Measurements from ENCODE around the gene LRRC8C.

Gene LRRC8C

GRCh38 chr1:89739844-89740216 lies 106.9 kb downstream of the LRRC8C start:
- Histone ChIP-seq H3K79me2 (ENCODE audit: control insufficient read depth, insufficient read depth, low read length) (no peaks in the 10 kb centered on the region), H3K4me1 (ENCODE audit: control insufficient read depth, low read depth, low read length) (no peaks in the 10 kb centered on the region), H3K4me3 (ENCODE audit: low read length) (no peak overlapping the region), H4K8ac (ENCODE audit: low read depth, low read length) (no peak overlapping the region), H2BK5ac (ENCODE audit: low read length) (no peak overlapping the region), H3K27me3 (ENCODE audit: insufficient read depth, low read length, poor library complexity) (no peaks in the 10 kb centered on the region), H3K56ac (ENCODE audit: low read length) (no peak overlapping the region), H3K79me1 (ENCODE audit: low read length) (no peaks in the 10 kb centered on the region), H3K4ac (ENCODE audit: low read depth, low read length) (no peak overlapping the region), H3K18ac (ENCODE audit: low read length) (no peak overlapping the region), H4K5ac (ENCODE audit: low read length) (no peak overlapping the region), H3K27ac (ENCODE audit: low read depth, low read length) (no peak overlapping the region), H2BK15ac (replicated peaks; ENCODE audit: low read depth) (no peak overlapping the region), H2AK5ac (ENCODE audit: low read length) (no peak overlapping the region), H3K9ac (ENCODE audit: low read length) (no peak overlapping the region), H3K23ac (ENCODE audit: low read length) (peak overlapping the region; percentile 18), H2BK120ac (ENCODE audit: low read depth, low read length) (no peak overlapping the region), H3K4me2 (ENCODE audit: low read length) (no peak overlapping the region), H3K36me3 (ENCODE audit: control insufficient read depth, insufficient read depth, low read length) (no peaks in the 10 kb centered on the region)
- WGBS (ENCODE audit: extremely low coverage, insufficient coverage, low lambda C conversion rate) = no CpG with 5 or more reads among the region's 1 CpG
- no peak for DNase-seq

DNA sequence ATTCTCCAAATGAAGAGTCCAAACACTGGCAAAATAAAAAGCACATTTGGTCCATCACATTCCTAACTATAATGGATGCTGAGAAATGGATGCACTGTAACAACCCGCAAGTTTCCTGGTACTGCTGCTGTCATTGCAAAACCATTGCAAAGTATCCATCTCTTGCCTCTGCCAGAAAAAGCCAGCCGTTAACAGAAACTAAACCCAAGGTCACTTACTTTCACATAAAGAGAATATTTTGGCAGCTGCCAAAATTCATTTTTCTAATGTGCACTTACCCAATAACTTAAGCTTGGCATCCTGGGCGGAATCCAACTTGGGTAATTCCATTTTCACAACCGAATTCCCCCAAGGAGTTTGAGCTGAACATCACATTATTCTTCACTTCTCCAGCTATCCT lies 110.9 kb downstream of the LRRC8C start:
- H3K4me1 ChIP-seq (ENCODE audit: control insufficient read depth, low read depth, low read length) = no peaks in the 10 kb centered on the region
- H2AK5ac ChIP-seq (ENCODE audit: low read length) = no peak overlapping the region
- no peak overlapping the region for H2BK5ac ChIP-seq (ENCODE audit: low read length)
- no peak overlapping the region for H3K4ac ChIP-seq (ENCODE audit: low read depth, low read length)
- H2BK120ac ChIP-seq (ENCODE audit: low read depth, low read length) = no peak overlapping the region
- no peak overlapping the region for H3K27ac ChIP-seq (ENCODE audit: low read depth, low read length)
- no peak for DNase-seq
- H3K4me3 ChIP-seq (ENCODE audit: low read length) = no peak overlapping the region
- H3K23ac ChIP-seq (ENCODE audit: low read length) = no peak overlapping the region
- no peak overlapping the region for H3K4me2 ChIP-seq (ENCODE audit: low read length)
- no peak overlapping the region for H3K56ac ChIP-seq (ENCODE audit: low read length)
- no peaks in the 10 kb centered on the region for H3K79me2 ChIP-seq (ENCODE audit: control insufficient read depth, insufficient read depth, low read length)
- no CpG with 5 or more reads among the region's 4 CpGs for WGBS (ENCODE audit: extremely low coverage, insufficient coverage, low lambda C conversion rate)
- no peaks in the 10 kb centered on the region for H3K79me1 ChIP-seq (ENCODE audit: low read length)
- H4K5ac ChIP-seq (ENCODE audit: low read length) = no peak overlapping the region
- H4K8ac ChIP-seq (ENCODE audit: low read depth, low read length) = no peak overlapping the region
- no peak overlapping the region for H3K9ac ChIP-seq (ENCODE audit: low read length)
- no peak overlapping the region for H2BK15ac ChIP-seq (replicated peaks; ENCODE audit: low read depth)
- H3K18ac ChIP-seq (ENCODE audit: low read length) = no peak overlapping the region
- no peaks in the 10 kb centered on the region for H3K27me3 ChIP-seq (ENCODE audit: insufficient read depth, low read length, poor library complexity)
- H3K36me3 ChIP-seq (ENCODE audit: control insufficient read depth, insufficient read depth, low read length) = no peaks in the 10 kb centered on the region

- no peak for DNase-seq
- no CpG with 5 or more reads among the region's 4 CpGs for WGBS (ENCODE audit: extremely low coverage, insufficient coverage, low lambda C conversion rate)
Measured at GRCh38 chr1:89746424-89747149, 113.7 kb downstream of the LRRC8C start.

GRCh38 chr1:89753761-89754160 lies 120.8 kb downstream of the LRRC8C start:
- Histone ChIP-seq H2BK15ac (replicated peaks; ENCODE audit: low read depth) (no peak overlapping the region), H3K36me3 (ENCODE audit: control insufficient read depth, insufficient read depth, low read length) (no peaks in the 10 kb centered on the region), H2BK5ac (ENCODE audit: low read length) (no peak overlapping the region), H3K79me1 (ENCODE audit: low read length) (no peaks in the 10 kb centered on the region), H2AK5ac (ENCODE audit: low read length) (no peak overlapping the region), H3K79me2 (ENCODE audit: control insufficient read depth, insufficient read depth, low read length) (no peaks in the 10 kb centered on the region), H3K4me1 (ENCODE audit: control insufficient read depth, low read depth, low read length) (peaks cover 5% of the 10 kb centered on the region), H3K4me2 (ENCODE audit: low read length) (no peak overlapping the region), H3K4me3 (ENCODE audit: low read length) (no peak overlapping the region), H3K27me3 (ENCODE audit: insufficient read depth, low read length, poor library complexity) (no peaks in the 10 kb centered on the region), H2BK120ac (ENCODE audit: low read depth, low read length) (no peak overlapping the region), H3K56ac (ENCODE audit: low read length) (no peak overlapping the region), H3K18ac (ENCODE audit: low read length) (no peak overlapping the region), H4K8ac (ENCODE audit: low read depth, low read length) (no peak overlapping the region), H3K4ac (ENCODE audit: low read depth, low read length) (no peak overlapping the region), H4K5ac (ENCODE audit: low read length) (no peak overlapping the region), H3K27ac (ENCODE audit: low read depth, low read length) (no peak overlapping the region), H3K23ac (ENCODE audit: low read length) (no peak overlapping the region), H3K9ac (ENCODE audit: low read length) (no peak overlapping the region)
- no peak for DNase-seq

More at GRCh38 chr1:89746424-89747149, 113.7 kb downstream of the LRRC8C start:
- Histone ChIP-seq H3K9ac (ENCODE audit: low read length) (no peak overlapping the region), H3K79me1 (ENCODE audit: low read length) (no peaks in the 10 kb centered on the region), H2BK15ac (replicated peaks; ENCODE audit: low read depth) (no peak overlapping the region), H3K27me3 (ENCODE audit: insufficient read depth, low read length, poor library complexity) (no peaks in the 10 kb centered on the region), H3K18ac (ENCODE audit: low read length) (no peak overlapping the region), H3K56ac (ENCODE audit: low read length) (no peak overlapping the region), H3K4me1 (ENCODE audit: control insufficient read depth, low read depth, low read length) (no peaks in the 10 kb centered on the region), H3K4me2 (ENCODE audit: low read length) (no peak overlapping the region), H2BK5ac (ENCODE audit: low read length) (no peak overlapping the region), H3K23ac (ENCODE audit: low read length) (no peak overlapping the region), H3K36me3 (ENCODE audit: control insufficient read depth, insufficient read depth, low read length) (no peaks in the 10 kb centered on the region), H3K4ac (ENCODE audit: low read depth, low read length) (no peak overlapping the region), H2AK5ac (ENCODE audit: low read length) (no peak overlapping the region), H3K4me3 (ENCODE audit: low read length) (no peak overlapping the region), H3K27ac (ENCODE audit: low read depth, low read length) (no peak overlapping the region), H4K8ac (ENCODE audit: low read depth, low read length) (no peak overlapping the region), H2BK120ac (ENCODE audit: low read depth, low read length) (no peak overlapping the region), H4K5ac (ENCODE audit: low read length) (no peak overlapping the region), H3K79me2 (ENCODE audit: control insufficient read depth, insufficient read depth, low read length) (no peaks in the 10 kb centered on the region)

GRCh38 chr1:89754518-89754917 lies 121.6 kb downstream of the LRRC8C start:
- H4K8ac ChIP-seq (ENCODE audit: low read depth, low read length) = no peak overlapping the region
- H3K4me2 ChIP-seq (ENCODE audit: low read length) = no peak overlapping the region
- no peak overlapping the region for H4K5ac ChIP-seq (ENCODE audit: low read length)
- no peaks in the 10 kb centered on the region for H3K36me3 ChIP-seq (ENCODE audit: control insufficient read depth, insufficient read depth, low read length)
- DNase-seq = no peak
- H3K4me3 ChIP-seq (ENCODE audit: low read length) = no peak overlapping the region
- H3K56ac ChIP-seq (ENCODE audit: low read length) = no peak overlapping the region
- H3K79me2 ChIP-seq (ENCODE audit: control insufficient read depth, insufficient read depth, low read length) = no peaks in the 10 kb centered on the region
- no peak overlapping the region for H3K9ac ChIP-seq (ENCODE audit: low read length)
- no peak overlapping the region for H3K27ac ChIP-seq (ENCODE audit: low read depth, low read length)
- H3K79me1 ChIP-seq (ENCODE audit: low read length) = no peaks in the 10 kb centered on the region
- WGBS (ENCODE audit: extremely low coverage, insufficient coverage, low lambda C conversion rate) = no CpG with 5 or more reads among the region's 2 CpGs
- no peak overlapping the region for H2BK15ac ChIP-seq (replicated peaks; ENCODE audit: low read depth)
- peaks cover 5% of the 10 kb centered on the region for H3K4me1 ChIP-seq (ENCODE audit: control insufficient read depth, low read depth, low read length)
- H2AK5ac ChIP-seq (ENCODE audit: low read length) = no peak overlapping the region
- H2BK5ac ChIP-seq (ENCODE audit: low read length) = no peak overlapping the region
- no peak overlapping the region for H2BK120ac ChIP-seq (ENCODE audit: low read depth, low read length)
- H3K23ac ChIP-seq (ENCODE audit: low read length) = no peak overlapping the region
- H3K27me3 ChIP-seq (ENCODE audit: insufficient read depth, low read length, poor library complexity) = no peaks in the 10 kb centered on the region
- no peak overlapping the region for H3K4ac ChIP-seq (ENCODE audit: low read depth, low read length)
- H3K18ac ChIP-seq (ENCODE audit: low read length) = no peak overlapping the region

- Histone ChIP-seq H3K9ac (ENCODE audit: low read length) (no peak overlapping the region), H2BK120ac (ENCODE audit: low read depth, low read length) (no peak overlapping the region), H3K18ac (ENCODE audit: low read length) (no peak overlapping the region), H3K4me1 (ENCODE audit: control insufficient read depth, low read depth, low read length) (peaks cover 5% of the 10 kb centered on the region), H3K4me2 (ENCODE audit: low read length) (no peak overlapping the region), H4K8ac (ENCODE audit: low read depth, low read length) (no peak overlapping the region), H3K4me3 (ENCODE audit: low read length) (no peak overlapping the region), H2BK5ac (ENCODE audit: low read length) (no peak overlapping the region), H2BK15ac (replicated peaks; ENCODE audit: low read depth) (no peak overlapping the region), H3K56ac (ENCODE audit: low read length) (no peak overlapping the region), H3K23ac (ENCODE audit: low read length) (no peak overlapping the region), H3K4ac (ENCODE audit: low read depth, low read length) (no peak overlapping the region), H3K36me3 (ENCODE audit: control insufficient read depth, insufficient read depth, low read length) (no peaks in the 10 kb centered on the region), H3K79me1 (ENCODE audit: low read length) (no peaks in the 10 kb centered on the region), H2AK5ac (ENCODE audit: low read length) (no peak overlapping the region), H4K5ac (ENCODE audit: low read length) (no peak overlapping the region), H3K79me2 (ENCODE audit: control insufficient read depth, insufficient read depth, low read length) (no peaks in the 10 kb centered on the region), H3K27me3 (ENCODE audit: insufficient read depth, low read length, poor library complexity) (no peaks in the 10 kb centered on the region), H3K27ac (ENCODE audit: low read depth, low read length) (no peak overlapping the region)
- DNase-seq = no peak
- WGBS (ENCODE audit: extremely low coverage, insufficient coverage, low lambda C conversion rate) = no CpG with 5 or more reads among the region's 3 CpGs
Measured at GRCh38 chr1:89755591-89755990, 122.7 kb downstream of the LRRC8C start.
